Activated T-cell treated with anti-CD3 and anti-CD28 coated beads, Interleukin-2, amount 50 U/mL, for 4 hours (primary cell): Measurements from ENCODE around the gene RAB40C. TPM values are rescaled to one million over a fixed set of nuclear protein-coding genes. Genes with fewer than 3 reads are reported as not detected.
A peak's percentile ranks its signal among the peaks of the same experiment; 100 is the strongest.

Experiments used
- ATAC-seq, 2 donors: fragments of 200-7000 bp; cut with Tn5 transposase; one replicate each; pipeline ENCODE4 v1.10.0; 2021
- DNase-seq: peaks from one replicate; pipeline ENCODE4 v3.0.0-alpha.2; 2020
- H3K27me3 Mint-ChIP-seq: one replicate; pipeline ENCODE4 v1.8.0; 2021; ENCODE audit warnings: low read depth, mixed read lengths
- H3K36me3 Mint-ChIP-seq: one replicate; pipeline ENCODE4 v1.8.0; 2022; ENCODE audit warnings: mixed read lengths; ENCODE audit not compliant: insufficient read depth
- H3K4me1 Mint-ChIP-seq: one replicate; pipeline ENCODE4 v1.8.0; 2021; ENCODE audit warnings: low read depth, mixed read lengths
- H3K4me3 Mint-ChIP-seq: one replicate; pipeline ENCODE4 v1.8.0; 2021; ENCODE audit warnings: mild to moderate bottlenecking, moderate library complexity, mixed read lengths
- H3K9me3 Mint-ChIP-seq: one replicate; pipeline ENCODE4 v1.8.0; 2021; ENCODE audit warnings: mixed read lengths
- total RNA-seq, 3 donors: library from RNA; stranded (reverse); gene quantifications; one replicate each; pipeline ENCODE4 v1.2.1, GENCODE V29; 2021

Gene RAB40C
- total RNA-seq, 3 donors from 2014 or later: 13.4 to 15.7 (median 14.6) TPM

GRCh38 chr16:621526-622105 is 31.8 kb downstream of the RAB40C start:
- no peak for DNase-seq
- no peak for ATAC-seq
- no peaks in the 10 kb centered on the region for H3K36me3 Mint-ChIP-seq
- no peaks in the 10 kb centered on the region for H3K9me3 Mint-ChIP-seq
- no peak overlapping the region for H3K4me3 Mint-ChIP-seq
- H3K27me3 Mint-ChIP-seq: no peaks in the 10 kb centered on the region
- H3K4me1 Mint-ChIP-seq: no peaks in the 10 kb centered on the region

GRCh38 chr16:622920-623280 is 33.0 kb downstream of the RAB40C start:
- H3K4me1 Mint-ChIP-seq: no peaks in the 10 kb centered on the region
- no peaks in the 10 kb centered on the region for H3K9me3 Mint-ChIP-seq
- H3K27me3 Mint-ChIP-seq: no peaks in the 10 kb centered on the region
- no peaks in the 10 kb centered on the region for H3K36me3 Mint-ChIP-seq
- no peak for DNase-seq
- H3K4me3 Mint-ChIP-seq: no peak overlapping the region
- ATAC-seq: no peak

GRCh38 chr16:624526-625070 is 34.7 kb downstream of the RAB40C start:
- H3K4me1 Mint-ChIP-seq: no peaks in the 10 kb centered on the region
- DNase-seq (no peak), ATAC-seq (no peak)
- no peaks in the 10 kb centered on the region for H3K27me3 Mint-ChIP-seq
- H3K36me3 Mint-ChIP-seq: no peaks in the 10 kb centered on the region
- H3K4me3 Mint-ChIP-seq: no peak overlapping the region
- H3K9me3 Mint-ChIP-seq: no peaks in the 10 kb centered on the region

DNA sequence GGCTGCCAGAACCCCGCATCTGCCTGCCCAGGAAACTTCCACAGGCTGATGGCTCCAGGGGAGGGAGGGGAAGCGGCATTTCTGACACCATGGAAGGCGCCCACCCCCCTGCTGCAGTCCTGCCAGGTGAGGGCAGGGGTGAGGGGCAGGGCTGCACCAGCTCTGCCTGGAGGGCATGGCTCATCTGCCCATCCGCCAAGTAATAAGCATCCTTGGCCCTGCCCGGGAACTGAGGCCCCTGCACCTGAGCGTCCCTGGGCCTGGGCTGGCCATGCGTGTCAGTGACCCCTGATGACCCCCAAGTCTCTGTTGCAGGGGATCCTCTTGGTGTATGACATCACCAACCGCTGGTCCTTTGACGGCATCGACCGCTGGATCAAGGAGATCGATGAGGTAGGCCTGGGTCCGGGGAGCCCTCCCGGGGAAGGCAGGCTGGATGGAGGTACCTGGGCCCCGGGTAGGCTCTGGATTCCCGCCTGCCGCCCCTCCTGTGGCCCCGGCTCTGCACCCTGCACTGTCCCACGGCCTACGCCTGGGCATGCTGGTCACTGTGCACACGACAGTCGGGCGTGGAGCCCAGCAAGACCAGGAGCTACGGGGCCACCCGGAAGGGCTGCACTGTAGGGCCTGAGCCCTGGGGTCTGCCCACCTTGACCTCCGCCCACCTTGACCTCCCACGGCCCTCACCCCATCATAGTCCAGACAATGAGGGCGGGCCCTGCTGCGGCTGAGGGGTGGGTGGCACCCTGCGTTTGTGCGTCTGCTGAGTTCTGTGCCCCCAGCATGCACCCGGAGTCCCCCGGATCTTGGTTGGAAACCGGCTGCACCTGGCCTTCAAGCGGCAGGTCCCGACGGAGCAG is 35.5 kb downstream of the RAB40C start:
- no peak for DNase-seq
- no peaks in the 10 kb centered on the region for H3K4me1 Mint-ChIP-seq
- no peak overlapping the region for H3K4me3 Mint-ChIP-seq
- no peaks in the 10 kb centered on the region for H3K27me3 Mint-ChIP-seq
- no peaks in the 10 kb centered on the region for H3K36me3 Mint-ChIP-seq
- no peak for ATAC-seq
- H3K9me3 Mint-ChIP-seq: no peaks in the 10 kb centered on the region

- Mint-ChIP-seq H3K36me3 (no peaks in the 10 kb centered on the region), H3K9me3 (no peaks in the 10 kb centered on the region), H3K4me3 (no peak overlapping the region), H3K27me3 (no peaks in the 10 kb centered on the region), H3K4me1 (no peaks in the 10 kb centered on the region)
- ATAC-seq (no peak), DNase-seq (no peak)
Observed at GRCh38 chr16:625977-626765, 36.3 kb downstream of the RAB40C start.

DNA sequence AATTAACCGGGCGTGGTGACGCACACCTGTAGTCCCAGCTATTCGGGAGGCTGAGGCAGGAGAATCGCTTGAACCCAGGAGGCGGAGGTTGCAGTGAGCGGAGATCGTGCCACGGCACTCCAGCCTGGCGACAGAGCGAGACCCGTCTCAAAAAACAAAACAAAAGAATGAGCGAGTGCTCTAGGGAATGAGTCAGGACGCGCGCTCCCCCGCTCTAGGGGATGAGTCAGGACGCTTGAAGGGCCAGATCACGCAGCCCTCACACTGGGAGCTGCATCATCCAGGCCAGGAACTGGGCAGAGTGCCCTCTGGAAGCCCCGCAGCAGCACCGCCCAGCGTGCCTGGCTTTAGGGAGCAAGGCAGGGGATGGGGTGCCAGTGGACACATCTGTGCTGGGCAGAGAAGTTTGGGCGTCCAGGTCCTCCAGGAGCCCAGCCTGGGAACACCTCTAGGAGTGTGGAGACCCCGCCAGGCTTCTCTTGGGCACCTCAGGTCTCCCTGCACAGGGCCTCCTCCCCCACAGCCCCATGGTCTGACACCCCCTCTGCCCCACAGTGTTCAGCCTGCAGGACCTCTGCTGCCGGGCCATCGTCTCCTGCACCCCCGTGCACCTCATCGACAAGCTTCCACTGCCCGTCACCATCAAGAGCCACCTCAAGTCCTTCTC is 37.1 kb downstream of the RAB40C start:
- Mint-ChIP-seq H3K9me3 (no peaks in the 10 kb centered on the region), H3K4me3 (no peak overlapping the region), H3K36me3 (no peaks in the 10 kb centered on the region), H3K27me3 (no peaks in the 10 kb centered on the region), H3K4me1 (no peaks in the 10 kb centered on the region)
- ATAC-seq (peak in 1 of 2 donors; percentile 19), DNase-seq (no peak)

DNA sequence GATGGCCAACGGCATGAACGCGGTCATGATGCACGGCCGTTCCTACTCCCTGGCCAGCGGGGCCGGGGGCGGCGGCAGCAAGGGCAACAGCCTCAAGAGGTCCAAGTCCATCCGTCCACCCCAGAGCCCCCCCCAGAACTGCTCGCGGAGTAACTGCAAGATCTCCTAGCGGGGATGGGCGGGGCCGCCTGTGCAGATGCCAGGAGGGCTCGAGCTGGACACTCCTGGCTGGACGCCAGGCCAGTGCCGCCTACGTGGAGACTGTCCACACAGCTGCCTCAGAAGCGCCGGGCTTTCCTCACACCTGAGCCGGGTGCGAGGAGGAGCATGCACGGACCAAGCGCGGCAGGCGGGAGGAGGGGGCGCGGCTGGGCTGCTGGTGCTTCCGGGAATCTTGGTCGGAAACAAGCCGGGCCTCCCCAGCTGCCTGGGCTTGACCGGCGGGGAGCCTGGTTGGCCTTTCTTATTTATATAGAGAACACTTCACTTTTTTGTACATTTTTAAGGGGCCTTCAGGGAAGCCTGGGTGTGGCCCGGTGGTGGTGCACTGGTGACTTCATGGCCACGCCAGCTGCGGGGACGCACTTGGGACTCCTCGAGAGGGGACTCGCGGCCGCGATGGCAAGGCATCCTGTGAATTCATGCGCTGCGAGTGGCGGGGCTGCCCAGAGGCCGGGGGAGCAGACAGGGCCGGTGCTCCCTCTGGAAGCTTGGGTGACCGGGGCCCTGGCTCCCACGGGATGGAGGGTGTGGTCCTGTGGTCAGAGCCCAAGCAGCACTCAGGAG is 37.8 kb downstream of the RAB40C start:
- no peak for DNase-seq
- Mint-ChIP-seq H3K4me1 (no peaks in the 10 kb centered on the region), H3K9me3 (no peaks in the 10 kb centered on the region), H3K27me3 (no peaks in the 10 kb centered on the region), H3K4me3 (no peak overlapping the region), H3K36me3 (no peaks in the 10 kb centered on the region)
- no peak for ATAC-seq

- H3K9me3 Mint-ChIP-seq: no peaks in the 10 kb centered on the region
- H3K27me3 Mint-ChIP-seq: no peaks in the 10 kb centered on the region
- ATAC-seq (no peak), DNase-seq (no peak)
- no peaks in the 10 kb centered on the region for H3K4me1 Mint-ChIP-seq
- no peak overlapping the region for H3K4me3 Mint-ChIP-seq
- no peaks in the 10 kb centered on the region for H3K36me3 Mint-ChIP-seq
Observed at GRCh38 chr16:628321-629061, 38.6 kb downstream of the RAB40C start.

DNA sequence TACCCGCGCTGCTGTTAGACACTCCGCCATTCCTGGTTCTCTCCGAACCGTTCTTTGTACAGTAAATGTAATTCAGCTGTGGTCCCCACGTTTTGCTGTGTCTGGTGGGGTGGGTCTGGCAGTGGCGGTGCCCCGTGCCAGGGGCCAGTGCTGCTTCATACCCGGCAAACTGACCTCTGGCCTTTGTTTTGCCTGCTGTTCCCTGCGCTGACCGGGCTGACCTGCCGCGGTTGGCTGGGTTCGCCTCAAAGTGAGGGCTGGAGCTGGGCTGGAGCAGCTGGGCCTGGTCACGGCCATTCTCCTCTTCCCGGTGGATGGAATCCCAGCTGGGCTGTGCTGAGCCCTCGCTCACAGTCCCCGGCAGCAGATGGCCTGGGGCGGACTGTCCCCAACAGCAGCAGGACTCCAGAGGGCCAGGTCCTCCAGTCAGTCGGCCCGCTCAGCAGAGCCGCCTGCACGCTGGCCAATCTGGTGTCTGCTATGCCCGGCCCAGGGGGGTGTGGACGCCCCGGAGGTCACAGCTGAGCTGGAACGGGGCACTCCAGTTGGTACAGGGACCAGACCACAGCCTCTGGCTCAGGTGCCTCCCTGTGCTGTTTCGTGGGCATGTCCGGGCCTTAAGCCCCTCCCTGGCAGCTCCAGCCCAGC is 39.4 kb downstream of the RAB40C start:
- H3K4me3 Mint-ChIP-seq: no peak overlapping the region
- no peaks in the 10 kb centered on the region for H3K27me3 Mint-ChIP-seq
- no peaks in the 10 kb centered on the region for H3K4me1 Mint-ChIP-seq
- no peaks in the 10 kb centered on the region for H3K36me3 Mint-ChIP-seq
- DNase-seq (no peak), ATAC-seq (no peak)
- no peaks in the 10 kb centered on the region for H3K9me3 Mint-ChIP-seq

DNA sequence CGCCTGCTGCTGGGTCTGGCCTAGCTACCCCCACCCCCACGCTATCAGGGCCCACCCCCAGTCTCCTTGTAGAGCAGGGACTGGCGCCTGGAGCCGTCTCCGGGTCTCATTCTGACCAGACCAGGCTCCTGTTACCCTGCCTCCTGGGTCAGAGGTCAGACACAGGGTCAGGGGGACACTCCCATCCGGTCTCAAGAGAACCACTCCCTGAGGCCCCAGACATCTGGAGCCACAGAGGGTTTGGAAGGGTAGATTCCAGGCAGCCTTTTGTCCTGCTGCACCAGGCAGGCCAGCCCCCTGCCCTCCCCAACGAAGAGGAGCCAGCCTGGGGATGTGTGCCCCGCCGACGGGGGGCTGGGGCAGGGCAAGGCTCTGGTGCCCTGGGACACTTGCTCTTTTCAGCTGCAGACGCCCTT is 40.0 kb downstream of the RAB40C start:
- no peak for DNase-seq
- no peaks in the 10 kb centered on the region for H3K36me3 Mint-ChIP-seq
- H3K4me3 Mint-ChIP-seq: no peak overlapping the region
- no peaks in the 10 kb centered on the region for H3K27me3 Mint-ChIP-seq
- H3K9me3 Mint-ChIP-seq: no peaks in the 10 kb centered on the region
- peaks cover 1% of the 10 kb centered on the region for H3K4me1 Mint-ChIP-seq
- no peak for ATAC-seq

- Mint-ChIP-seq H3K4me1 (peaks cover 2% of the 10 kb centered on the region), H3K36me3 (no peaks in the 10 kb centered on the region)
- no peak for ATAC-seq
Observed at GRCh38 chr16:630249-630814, 40.5 kb downstream of the RAB40C start.

GRCh38 chr16:630815-631405 is 41.0 kb downstream of the RAB40C start, which contains the start of gene WFIKKN1:
TSS of gene WFIKKN1 (plus strand) at chr16:630985. CDS start at chr16:631254, 269 bp downstream.
- ATAC-seq (no peak), DNase-seq (no peak)
- peaks cover 2% of the 10 kb centered on the region for H3K4me1 Mint-ChIP-seq
- no peaks in the 10 kb centered on the region for H3K9me3 Mint-ChIP-seq
- H3K36me3 Mint-ChIP-seq: no peaks in the 10 kb centered on the region
- H3K27me3 Mint-ChIP-seq: no peaks in the 10 kb centered on the region
- no peak within 1 kb of the TSS for H3K4me3 Mint-ChIP-seq

More at GRCh38 chr16:630249-630814, 40.5 kb downstream of the RAB40C start:
- no peak for DNase-seq
- Mint-ChIP-seq H3K4me3 (no peak overlapping the region), H3K27me3 (no peaks in the 10 kb centered on the region), H3K9me3 (no peaks in the 10 kb centered on the region)
